Tongue (tissue), 2 donors: ENCODE measurements around the gene TRAPPC3. TPM values are rescaled to one million over a fixed set of nuclear protein-coding genes. Genes with fewer than 3 reads are reported as not detected.
"Not testable (repeated sequence)": the region's sequence is repeated elsewhere in the genome, so short reads cannot be mapped to it uniquely, and the experiment has no call there.

ENCODE experiments used
- DNase-seq: peaks from one replicate; pipeline ENCODE4 v3.0.0-alpha.2; 2015
- total RNA-seq: library from RNA; depleted of rRNA; stranded (reverse); fragments of >200 nt; gene quantifications from one replicate; pipeline ENCODE4 v1.2.3, GENCODE V29; 2014

The TRAPPC3 gene
- total RNA-seq: 32.4 TPM

DNA sequence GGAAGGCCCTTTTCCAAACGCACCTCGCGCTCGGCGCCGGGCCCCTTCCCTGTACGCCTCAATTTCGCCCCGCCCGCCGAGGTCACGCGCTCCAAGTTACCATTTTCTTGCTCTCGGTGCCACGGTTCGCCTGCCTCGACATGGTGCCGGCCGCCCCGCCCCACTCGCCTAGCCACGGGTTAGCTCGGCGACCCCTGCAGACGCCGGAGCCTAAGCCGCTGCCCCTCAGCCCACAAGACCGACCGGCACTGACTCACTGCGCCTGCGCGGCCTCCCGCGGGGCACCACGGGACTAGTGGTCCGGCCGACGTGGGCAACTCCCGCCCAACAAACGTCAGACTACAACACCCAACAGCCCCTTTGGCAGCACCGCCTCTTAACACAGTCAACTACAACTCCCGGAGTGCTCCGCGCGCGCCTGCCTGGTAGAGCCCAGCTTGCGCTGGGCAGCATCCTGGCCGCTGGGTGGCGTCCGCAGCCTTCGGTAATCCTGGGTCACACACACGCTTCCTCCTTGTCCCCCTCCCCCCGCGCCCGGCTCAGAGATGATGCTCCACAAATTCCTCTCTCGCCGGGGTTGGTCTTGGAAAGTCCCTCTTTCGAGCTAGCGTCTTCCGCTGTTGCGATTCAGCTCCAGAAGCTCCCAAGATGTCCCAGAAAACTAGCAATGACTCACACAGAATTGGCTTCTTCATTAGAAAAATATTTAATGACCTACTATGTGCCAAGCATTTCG, at the start of gene TRAPPC3:
Gene TRAPPC3, minus strand, starts transcription at position 250 of the 736 bp plus-strand sequence. Its CDS starts 108 bp downstream, at position 142.
- peak; percentile 100 for DNase-seq

DNA sequence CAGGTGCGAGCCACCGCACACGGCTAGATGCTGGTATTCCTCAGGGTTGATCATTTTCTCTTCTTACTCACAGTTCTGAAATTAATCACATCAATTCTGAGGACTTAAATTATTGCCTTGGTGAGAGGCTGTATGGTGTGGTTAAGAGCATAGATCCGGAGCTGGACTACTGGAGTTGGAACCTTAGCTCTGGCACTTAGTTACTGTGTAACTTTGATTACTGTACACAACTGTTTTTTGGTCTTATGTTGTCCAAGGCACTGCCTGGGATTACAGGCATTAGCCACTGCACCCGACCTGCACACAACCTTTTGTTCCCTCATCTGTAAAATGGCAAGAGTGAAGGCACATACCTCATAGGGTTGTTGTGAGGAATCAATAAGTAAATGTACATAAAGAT, 49.4 kb upstream of the TRAPPC3 start:
- DNase-seq: no peak

DNA sequence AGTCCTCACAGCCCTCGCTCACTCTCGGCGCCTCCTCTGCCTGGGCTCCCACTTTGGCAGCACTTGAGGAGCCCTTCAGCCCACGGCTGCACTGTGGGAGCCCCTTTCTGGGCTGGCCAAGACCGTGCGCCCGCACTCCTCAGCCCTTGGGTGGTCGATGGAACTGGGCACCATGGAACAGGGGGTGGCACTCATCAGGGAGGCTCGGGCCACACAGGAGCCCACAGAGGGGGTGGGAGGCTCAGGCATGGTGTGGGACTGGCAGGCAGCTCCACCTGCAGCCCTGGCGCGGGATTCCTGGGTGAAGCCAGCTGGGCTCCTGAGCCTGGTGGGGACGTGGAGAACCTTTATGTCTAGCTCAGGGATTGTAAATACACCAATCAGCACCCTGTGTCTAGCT, 47.5 kb upstream of the TRAPPC3 start:
- DNase-seq: not testable (repeated sequence)

DNA sequence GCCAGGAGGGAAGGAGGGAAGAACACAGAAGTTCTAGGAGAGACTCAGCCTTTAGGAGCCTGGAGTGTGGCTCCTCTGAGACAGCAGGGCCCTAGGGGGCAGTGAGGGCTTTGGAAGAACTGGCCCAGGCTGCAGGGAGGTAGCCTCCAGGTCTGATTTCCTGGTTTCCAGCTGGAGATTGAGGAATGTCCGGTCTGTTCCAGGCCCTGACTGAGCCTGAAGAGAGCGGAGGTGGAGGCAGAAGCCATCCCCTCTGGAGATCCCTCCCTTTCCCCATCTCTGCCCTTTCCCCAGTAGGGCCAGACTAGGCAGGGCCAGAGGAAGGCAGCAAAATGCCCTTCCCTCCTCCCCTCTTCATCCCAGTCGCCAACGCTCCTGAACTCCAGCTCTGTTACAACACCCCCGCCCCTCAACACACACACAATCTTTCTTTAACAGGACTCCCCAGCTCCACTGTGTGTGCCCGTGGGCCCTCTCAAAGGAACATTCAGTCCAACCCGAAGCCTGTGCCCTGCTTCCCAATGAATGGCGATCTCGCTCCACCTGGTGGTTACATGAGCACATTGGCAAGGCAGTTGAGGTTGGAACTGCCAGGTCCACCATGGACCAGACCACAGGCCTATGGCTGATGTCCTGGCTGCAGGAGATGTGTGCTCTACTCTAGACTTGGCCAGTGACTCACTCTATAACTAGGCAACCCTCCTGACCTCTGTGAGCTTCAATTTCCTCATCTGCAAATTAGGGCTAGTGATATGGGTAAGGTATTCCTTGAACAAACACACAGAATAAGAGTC, 38.7 kb upstream of the TRAPPC3 start:
- DNase-seq: peak; percentile 94

DNA sequence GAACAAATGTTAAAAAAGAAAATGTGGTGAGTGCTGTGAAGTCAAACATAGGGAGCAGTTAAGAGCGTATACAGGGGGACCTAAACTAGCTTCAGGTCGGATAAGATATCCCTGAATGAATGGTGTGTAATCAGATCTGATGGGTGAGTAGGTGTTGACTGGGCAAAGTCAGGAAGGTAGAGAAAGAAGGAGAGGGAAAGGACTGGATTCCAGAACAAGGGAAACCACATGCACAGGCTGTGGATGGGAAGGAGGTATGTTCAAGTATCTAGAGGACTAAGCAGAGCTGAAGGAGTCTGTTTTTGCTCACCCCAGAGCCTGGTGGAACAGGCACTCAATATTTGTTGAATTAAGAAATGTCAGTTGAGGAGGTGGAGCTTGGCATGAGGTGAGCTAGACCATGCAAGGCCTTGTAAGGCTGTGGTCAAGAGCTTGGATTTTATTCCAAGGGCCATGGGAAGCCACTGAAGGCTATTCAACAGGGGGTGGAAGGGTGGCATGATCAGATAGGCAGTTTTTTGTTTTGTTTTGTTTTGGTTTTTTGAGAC, 34.1 kb upstream of the TRAPPC3 start:
- DNase-seq: no peak

DNA sequence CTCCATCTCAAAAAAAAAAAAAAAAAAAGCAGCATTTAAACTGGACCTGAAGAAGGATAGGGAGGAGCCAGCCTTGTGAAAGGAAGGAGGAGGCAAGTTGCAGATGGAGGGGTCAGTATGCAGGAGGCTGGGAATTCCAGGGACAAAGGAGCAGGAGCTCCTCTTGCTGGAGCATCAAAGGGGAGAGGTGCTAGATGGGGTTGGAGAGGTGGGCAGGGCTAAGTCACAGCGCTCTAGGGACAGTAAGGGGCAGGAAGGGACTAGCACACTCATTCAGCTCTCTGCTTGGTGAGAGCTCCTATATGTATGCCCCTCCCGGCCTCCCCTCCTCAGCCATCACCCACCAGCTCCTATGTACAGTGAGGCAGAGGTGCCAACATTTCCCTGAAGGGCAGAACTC, 33.4 kb upstream of the TRAPPC3 start:
- no peak for DNase-seq

DNA sequence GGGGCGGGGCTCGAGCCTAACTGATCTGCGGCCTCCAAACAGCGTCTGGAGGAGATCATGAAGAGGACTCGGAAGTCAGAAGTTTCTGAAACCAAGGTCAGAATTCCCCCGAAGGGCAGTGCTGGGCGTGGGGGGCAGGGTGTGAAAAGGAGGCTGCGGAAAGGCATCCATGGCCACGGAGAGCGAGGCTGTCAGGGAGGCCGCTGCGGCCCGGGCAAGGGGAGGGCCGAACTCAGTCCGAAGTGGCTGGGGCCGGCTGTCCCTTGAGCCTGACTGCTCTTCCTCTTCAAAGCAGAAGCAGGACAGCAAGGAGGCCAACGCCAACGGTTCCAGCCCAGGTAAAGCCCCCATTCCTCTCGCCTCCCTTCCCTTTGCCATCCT, 29.9 kb upstream of the TRAPPC3 start:
- DNase-seq: no peak

DNA sequence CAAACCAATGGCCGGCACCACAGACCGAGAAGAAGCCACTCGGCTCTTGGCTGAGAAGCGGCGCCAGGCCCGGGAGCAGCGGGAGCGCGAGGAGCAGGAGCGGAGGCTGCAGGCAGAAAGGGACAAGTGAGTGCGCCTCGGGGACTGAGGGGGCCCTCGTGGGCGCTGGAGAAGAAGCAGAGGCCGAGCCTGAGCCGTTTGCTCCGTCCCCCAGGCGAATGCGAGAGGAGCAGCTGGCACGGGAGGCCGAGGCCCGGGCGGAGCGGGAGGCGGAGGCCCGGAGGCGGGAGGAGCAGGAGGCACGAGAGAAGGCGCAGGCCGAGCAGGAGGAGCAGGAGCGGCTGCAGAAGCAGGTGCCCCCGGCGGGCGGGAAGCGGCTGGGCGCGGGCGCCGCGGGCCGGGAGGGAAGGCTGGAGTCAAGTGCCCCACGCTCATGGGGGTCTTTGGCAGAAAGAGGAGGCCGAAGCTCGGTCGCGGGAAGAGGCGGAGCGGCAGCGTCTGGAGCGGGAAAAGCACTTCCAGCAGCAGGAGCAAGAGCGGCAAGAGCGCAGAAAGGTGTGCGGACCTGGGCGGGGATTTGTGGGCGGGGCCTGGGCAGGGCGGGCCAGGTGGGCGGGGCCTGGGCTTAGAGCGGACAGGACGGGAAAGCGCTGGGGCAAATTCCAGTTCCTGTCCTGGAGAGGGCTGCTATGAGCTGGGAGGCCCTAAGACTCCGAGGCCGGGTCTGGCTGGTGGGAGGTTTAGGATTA, 29.4 kb upstream of the TRAPPC3 start:
- peak; percentile 62 for DNase-seq

DNA sequence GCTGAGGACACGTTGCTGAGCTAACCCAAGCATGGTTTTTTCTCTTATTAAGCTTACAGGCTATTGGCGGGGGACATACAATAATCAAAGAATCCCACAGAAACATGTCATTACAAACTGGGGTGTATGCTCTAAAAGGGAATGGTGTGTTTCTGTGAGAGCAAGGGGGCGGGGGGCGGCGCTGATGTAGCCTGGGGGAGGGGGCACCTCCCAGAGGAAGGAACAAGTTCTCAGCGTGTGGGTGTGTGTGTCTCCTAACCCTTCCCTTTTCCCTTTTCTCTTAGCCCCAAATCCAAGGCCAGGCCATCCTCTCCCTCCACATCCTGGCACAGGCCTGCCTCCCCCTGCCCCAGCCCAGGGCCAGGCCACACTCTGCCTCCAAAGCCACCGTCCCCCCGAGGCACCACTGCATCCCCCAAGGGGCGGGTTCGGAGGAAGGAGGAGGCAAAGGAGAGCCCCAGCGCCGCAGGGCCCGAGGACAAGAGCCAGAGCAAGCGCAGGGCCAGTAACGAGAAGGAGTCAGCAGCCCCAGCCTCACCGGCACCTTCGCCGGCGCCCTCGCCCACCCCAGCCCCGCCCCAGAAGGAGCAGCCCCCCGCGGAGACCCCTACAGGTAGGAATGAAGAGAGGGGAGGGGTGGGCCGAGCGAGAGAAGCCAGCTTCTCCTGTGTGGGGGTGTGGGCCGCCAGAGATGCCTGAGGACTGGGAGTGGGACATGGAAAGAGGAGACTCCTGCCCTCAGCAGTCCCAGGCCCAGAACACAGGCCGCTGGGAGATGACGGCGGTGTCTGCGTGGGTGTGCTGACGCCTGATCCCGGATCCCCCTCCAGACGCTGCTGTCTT, 28.5 kb upstream of the TRAPPC3 start:
- DNase-seq: no peak

DNA sequence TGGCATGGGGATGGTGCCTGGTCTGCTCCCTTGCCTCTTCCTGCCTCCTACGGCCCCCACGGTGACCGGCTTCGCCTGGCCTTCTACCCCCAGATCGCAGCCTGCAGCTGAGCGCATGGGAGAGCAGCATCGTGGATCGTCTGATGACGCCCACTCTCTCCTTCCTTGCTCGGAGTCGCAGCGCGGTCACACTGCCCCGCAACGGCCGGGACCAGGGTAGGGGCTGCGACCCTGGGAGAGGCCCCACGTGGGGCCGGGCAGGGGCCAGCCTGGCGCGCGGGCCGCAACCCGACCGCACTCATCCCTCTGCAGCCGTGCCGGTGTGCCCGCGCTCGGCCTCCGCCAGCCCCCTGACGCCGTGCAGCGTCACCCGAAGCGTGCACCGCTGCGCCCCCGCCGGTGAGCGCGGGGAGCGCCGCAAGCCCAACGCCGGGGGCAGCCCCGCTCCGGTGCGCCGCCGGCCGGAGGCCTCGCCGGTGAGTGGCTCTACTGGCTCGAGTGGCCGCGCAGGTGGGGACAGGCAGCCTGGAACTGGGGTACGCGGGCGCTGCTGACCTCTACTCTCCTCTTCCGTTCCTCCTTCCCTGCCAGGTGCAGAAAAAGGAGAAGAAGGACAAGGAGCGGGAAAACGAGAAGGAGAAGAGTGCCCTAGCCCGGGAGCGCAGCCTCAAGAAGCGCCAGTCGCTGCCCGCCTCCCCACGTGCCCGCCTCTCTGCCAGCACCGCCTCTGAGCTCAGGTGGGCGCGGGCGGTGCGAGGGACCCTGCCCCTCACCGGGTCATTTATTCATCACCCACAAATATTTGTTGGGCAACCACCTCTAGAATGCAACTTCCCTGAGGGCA, 27.0 kb upstream of the TRAPPC3 start:
- no peak for DNase-seq

DNA sequence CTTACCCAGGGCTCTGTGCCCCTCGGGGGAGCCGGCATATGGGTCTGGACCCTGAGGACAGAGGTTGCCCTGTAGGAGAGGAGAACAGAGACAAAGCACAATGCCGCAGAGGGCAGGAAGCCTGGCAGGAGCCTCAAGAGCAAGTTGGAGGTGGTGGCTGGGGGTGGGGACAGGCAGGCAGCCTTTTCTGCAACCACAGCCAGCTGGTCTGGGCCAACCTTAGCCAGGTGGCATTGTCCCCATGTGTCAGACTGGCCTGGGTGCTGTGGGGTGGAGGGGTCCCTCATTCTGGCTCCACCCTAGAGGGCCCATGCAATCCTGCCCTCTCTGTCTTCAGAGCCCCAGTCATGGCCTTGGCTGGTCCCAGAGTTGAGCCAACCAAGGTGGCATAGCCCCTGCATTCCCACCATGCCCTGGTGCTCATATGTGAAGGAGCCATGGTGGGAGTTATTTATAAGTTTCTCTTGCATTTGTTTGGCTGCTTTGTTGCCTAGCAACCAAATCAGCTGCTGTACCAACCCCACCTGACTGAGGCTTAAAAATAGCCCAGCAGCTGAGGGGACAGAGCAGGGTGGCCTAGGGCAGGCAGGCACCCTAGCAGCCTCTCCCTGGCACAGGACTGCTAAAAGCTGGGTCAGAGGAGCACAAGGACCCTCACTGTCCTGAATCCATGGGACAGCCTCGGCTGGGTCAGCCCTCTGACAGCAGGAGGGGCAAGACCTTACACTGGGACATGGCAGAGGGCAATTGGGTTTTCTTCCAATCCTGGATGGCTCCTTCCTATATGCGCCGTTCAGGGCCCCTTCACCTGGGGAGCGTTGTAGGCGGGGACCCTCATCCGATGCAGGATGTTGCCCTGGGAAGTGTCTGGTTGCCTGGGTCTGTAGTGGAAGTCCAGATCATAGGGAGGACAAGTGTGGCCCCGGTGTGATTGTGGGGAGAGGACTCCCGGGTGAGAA, 26.1 kb upstream of the TRAPPC3 start:
- DNase-seq: peak; percentile 90

DNA sequence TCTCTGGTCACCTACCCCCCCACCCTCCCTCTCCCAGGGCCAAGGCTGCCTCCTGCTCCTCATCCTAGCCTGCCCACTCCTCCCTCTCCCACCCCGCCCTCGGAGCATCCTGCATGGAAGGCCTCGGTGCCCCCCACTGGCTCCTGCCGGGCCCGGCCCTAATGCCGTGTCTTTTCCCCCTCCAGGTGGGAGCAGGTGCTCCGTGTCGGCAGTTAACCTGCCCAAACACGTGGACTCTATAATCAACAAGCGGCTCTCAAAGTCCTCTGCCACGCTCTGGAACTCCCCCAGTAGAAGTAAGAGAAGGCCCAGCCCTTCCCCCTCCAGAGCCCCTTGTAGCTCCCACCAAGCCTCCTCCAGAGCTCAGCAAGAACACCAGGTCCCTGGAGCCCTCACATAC, 25.4 kb upstream of the TRAPPC3 start:
- DNase-seq: no peak

DNA sequence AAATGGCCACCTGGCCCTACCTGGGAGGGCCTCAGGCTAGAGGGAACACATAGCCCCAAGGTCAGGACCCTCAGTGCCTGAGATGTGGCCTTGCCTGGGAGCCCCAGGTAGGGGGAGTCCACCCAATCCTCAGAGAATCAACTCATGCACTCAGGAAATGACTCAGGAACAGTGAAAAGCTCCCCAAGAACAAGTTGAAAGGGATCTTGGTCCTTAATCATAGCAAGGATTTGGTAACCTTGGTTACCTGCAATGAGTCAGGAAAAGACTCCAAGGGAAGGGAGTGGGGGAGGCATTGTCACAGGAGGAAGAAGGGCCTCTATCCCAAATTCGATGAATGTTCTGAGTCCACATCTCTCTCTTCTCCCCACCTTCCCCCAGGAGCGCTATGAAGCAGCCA, 23.7 kb upstream of the TRAPPC3 start:
- DNase-seq: no peak

DNA sequence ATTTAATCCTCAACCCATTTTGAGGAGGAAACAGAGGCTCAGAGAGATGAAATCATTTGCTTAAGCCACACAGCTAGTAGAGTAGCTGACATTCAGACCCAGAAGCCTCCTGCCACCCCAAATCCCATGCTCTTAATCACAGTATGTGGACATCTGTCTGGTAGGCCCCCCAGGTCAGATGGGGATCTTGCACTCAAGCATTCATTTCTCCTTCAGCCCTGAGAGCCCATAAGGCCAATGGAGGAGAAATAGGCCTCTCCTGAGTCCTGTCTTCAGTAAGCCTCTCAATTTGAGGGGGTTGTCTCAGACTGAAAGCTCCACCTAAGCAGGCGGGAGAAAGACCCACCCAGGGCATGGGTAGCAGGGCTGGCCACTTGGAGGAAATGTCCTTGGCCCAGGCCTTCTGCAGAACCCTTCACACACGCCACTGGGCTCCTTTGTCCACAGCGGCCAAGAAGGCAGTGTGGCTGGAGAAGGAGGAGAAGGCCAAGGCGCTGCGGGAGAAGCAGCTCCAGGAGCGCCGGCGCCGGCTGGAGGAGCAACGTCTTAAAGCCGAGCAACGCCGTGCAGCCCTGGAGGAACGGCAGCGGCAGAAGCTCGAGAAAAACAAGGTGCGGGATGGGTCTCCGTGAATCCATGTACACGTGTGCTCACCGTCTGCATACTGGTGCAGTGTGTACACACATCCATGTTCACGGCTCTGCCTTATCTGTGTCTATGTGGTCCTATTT, 22.9 kb upstream of the TRAPPC3 start:
- DNase-seq: no peak

DNA sequence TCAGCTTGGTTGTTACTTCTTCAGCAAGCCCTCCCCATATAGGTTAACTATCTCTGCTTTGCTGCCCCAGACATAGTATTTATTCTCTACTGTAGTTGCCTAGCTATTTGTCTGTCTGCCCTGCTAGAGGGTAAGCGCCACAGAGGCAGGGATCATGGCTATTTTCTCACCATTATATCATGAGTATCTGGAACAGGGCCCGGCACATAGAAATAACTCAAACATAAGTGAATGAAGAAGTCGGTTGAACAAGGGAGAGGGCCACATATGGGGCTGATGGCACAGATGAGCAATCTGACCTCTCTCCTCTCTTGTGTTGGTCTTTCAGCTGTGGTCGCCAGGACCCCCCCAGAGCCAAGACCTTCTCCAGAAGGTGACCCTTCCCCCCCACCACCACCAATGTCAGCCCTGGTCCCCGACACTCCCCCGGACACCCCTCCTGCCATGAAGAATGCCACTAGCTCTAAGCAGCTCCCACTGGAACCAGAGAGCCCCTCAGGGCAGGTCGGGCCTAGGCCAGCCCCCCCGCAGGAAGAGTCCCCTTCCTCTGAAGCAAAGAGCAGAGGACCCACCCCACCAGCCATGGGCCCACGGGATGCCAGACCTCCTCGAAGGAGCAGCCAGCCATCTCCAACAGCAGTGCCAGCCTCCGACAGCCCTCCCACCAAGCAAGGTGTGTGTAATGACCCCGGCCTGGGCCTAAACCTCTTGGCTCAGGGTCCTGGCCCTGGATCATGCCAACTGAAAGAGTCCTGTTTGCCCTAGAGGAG, 21.5 kb upstream of the TRAPPC3 start:
- DNase-seq: no peak

DNA sequence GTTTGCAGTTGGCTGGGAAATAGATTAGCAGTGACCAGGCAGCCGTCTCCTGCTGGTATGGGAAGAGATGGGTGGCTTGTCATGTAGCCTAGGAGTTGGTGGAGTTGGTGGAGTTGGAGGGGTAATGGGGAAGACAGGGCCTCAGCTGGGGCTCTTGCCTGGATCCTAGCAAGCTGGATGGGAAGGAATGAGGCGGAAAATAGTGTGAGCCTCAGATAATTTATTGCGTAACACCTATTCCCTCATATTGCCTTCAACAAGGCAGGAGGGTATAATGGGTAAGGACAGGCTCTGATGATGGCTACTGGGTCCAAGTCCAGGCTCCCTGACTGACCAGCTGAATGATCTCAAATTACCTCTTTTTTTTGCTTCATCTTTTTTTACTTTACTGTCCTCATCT, 19.2 kb upstream of the TRAPPC3 start:
- no peak for DNase-seq

DNA sequence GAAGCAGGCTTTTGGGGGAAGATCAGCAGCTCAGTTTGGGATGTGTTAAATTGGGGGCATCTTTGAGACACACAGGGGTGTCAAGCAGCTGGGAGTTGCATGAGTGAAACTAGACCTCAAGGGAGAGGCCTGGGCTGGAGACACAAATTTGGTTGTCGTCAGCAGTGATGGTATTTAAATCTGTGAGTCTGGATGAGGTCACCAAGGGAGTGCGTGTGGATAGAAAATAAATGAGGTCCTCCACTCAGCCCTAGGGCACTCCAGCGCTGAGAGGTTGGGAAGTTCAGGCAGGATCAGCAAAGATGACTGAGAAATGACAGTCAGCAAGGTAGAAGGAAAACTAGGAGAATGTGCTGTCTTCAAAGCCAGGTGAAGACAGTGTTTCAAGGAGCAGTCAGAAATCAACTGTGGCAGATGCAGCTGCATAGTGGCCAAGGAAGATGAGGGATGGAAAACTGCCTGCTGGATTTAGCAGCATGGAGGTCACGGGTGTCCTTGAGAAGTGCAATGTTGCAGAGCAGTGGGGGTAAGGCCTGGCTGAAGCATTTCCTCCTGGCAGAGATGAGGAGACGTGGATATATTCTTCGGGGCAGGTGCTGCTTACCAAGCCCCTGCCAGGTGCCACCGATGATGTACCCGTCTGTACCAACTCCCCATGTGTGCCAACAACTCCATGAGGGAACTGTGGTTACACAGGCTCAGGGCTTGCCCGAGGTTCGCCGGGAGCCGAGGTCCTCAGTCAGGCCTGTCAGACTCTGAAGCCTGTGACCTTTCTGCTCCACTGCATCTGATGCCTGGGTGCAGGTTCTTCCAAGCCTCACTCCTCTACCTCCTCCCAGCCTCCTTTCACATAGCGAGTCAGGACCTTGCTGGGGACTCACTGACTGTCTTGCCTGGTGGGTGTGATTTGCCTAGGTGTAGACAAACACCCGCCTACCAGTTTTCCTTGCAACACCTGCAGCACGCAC, 17.9 kb upstream of the TRAPPC3 start:
- DNase-seq: no peak
